Suprapubic skin (tissue), 3 donors: ENCODE measurements around the gene CD96.

Experiments
- EP300 ChIP-seq: sonication (generic); formaldehyde crosslinking; IDR thresholded peaks from one replicate; pipeline ENCODE4 v1.6.1; 2017; ENCODE audit warnings: antibody characterized with exemption
- TF ChIP-seq, protein P1 (sequence below), 2 donors: fragments of 200-600 bp in 1 of 2; fragments of 450-650 bp in 1 of 2; sonication (generic) in 1 of 2; IDR thresholded peaks; one replicate each; pipeline ENCODE4 v1.5.1; 2016 to 2019; ENCODE audit warnings: antibody characterized with exemption in 2 of 2, mild to moderate bottlenecking in 1 of 2, moderate library complexity in 1 of 2

DNA sequence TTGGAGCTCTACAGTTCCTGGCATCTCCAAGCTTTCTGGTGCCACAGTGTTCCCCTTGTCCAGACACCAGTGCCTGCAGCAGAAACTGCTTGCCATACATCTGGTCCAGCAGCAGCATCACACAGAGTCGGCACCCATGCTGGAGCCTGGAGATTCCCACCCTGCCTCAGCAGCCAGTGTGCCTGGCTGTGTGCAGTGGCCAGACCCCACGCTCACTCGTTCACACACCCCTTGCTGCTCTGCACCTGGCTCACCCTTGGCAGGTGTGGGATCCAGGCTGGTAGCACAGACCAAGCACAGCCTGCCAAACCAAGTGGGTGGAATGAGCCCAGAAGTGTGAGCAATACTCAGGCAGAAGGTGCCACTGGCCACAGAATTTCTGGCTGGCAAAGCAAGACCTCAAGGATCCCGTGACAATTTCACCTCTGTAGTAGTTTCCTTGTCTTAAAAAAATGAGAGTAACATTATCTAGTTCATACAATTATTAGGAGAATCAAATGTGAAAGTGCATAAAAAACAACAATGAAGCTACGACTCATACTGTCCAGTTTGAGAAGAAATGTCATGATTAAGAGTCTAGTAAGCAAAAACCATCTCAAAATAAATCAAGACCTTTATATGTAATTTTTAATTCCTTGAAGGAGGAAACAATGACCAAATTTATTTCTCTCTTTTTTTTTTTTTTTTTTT lies 76.1 kb downstream of the CD96 start:
- TF ChIP-seq, protein P1, sequence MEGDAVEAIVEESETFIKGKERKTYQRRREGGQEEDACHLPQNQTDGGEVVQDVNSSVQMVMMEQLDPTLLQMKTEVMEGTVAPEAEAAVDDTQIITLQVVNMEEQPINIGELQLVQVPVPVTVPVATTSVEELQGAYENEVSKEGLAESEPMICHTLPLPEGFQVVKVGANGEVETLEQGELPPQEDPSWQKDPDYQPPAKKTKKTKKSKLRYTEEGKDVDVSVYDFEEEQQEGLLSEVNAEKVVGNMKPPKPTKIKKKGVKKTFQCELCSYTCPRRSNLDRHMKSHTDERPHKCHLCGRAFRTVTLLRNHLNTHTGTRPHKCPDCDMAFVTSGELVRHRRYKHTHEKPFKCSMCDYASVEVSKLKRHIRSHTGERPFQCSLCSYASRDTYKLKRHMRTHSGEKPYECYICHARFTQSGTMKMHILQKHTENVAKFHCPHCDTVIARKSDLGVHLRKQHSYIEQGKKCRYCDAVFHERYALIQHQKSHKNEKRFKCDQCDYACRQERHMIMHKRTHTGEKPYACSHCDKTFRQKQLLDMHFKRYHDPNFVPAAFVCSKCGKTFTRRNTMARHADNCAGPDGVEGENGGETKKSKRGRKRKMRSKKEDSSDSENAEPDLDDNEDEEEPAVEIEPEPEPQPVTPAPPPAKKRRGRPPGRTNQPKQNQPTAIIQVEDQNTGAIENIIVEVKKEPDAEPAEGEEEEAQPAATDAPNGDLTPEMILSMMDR (IDR thresholded peaks at IDR 0.05), result no peak
- no peak for TF ChIP-seq EP300
